ENCODE data around the gene CACNA2D3.

Gene CACNA2D3

GRCh38 chr3:54296531-54296930 lies 174.2 kb downstream of the CACNA2D3 start:
- no peak overlapping the region for H3K27ac ChIP-seq
- TF ChIP-seq CTCF (IDR thresholded peaks at IDR 0.05) (no peak), ZFX (IDR thresholded peaks at IDR 0.05; ENCODE audit: borderline replicate concordance) (no peak)

- no peak overlapping the region for H3K27ac ChIP-seq
- no peak for TF ChIP-seq CTCF (IDR thresholded peaks at IDR 0.05)
- no peak for TF ChIP-seq ZFX (IDR thresholded peaks at IDR 0.05; ENCODE audit: borderline replicate concordance)
These were observed 177.0 kb downstream of the CACNA2D3 start for GRCh38 chr3:54299169-54299935.

GRCh38 chr3:54303517-54304375 lies 181.4 kb downstream of the CACNA2D3 start:
- TF ChIP-seq CTCF (IDR thresholded peaks at IDR 0.05) (no peak), ZFX (IDR thresholded peaks at IDR 0.05; ENCODE audit: borderline replicate concordance) (no peak)
- no peak overlapping the region for H3K27ac ChIP-seq

GRCh38 chr3:54304877-54305276 lies 182.5 kb downstream of the CACNA2D3 start:
- TF ChIP-seq ZFX (IDR thresholded peaks at IDR 0.05; ENCODE audit: borderline replicate concordance) (no peak), CTCF (IDR thresholded peaks at IDR 0.05) (no peak)
- no peak overlapping the region for H3K27ac ChIP-seq

DNA sequence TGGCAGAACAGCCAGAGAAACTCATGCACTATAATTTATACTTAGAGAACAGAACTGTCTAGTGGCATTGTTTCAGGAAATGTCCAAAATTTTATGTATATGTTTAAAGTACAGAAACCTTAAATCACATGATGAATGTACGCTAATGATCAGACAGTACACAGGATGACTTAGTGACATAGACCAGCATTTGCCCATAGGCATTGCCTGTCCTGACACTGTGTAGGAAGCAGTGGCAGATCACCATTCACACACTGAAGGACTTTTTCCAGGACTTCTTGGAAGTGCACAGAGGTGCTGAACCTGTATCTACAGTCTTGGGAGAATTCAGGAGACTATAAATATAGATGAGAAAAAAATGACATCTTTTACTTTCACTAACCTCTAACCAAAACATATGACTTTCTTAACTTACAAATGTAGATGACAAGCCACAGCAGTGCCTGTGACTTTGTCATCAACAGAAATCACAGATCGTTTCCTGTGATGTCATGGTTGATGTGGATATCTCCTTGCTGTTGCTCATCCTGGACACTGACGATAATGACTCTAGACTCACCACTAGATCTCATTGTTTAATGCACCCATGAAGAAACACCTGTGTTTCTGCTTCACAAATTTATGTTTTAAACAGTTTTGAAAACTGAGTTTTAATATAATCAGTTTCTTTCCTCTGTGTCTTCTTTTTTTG lies 183.2 kb downstream of the CACNA2D3 start:
- TF ChIP-seq CTCF (IDR thresholded peaks at IDR 0.05): no peak
- no peak for TF ChIP-seq ZFX (IDR thresholded peaks at IDR 0.05; ENCODE audit: borderline replicate concordance)
- no peak overlapping the region for H3K27ac ChIP-seq

- TF ChIP-seq ZFX (IDR thresholded peaks at IDR 0.05; ENCODE audit: borderline replicate concordance) (no peak), CTCF (IDR thresholded peaks at IDR 0.05) (no peak)
- H3K27ac ChIP-seq: no peak overlapping the region
These were observed 185.3 kb downstream of the CACNA2D3 start for GRCh38 chr3:54307566-54308180.
